H9 (cell line): ENCODE measurements around the gene PDE7B. TPM values are rescaled to one million over a fixed set of nuclear protein-coding genes. Genes with fewer than 3 reads are reported as not detected.

Source experiments
- DNase-seq: peaks from one replicate; pipeline ENCODE4 v3.0.0-alpha.2; 2017
- H2AFZ ChIP-seq: one replicate; pipeline ENCODE4 v1.6.1; 2013; ENCODE audit warnings: mild to moderate bottlenecking, low read length, control low read depth, moderate library complexity
- H2AK5ac ChIP-seq: 2 replicates; pipeline ENCODE4 v1.6.1; 2013; ENCODE audit warnings: low read length, control low read depth, mixed read lengths; ENCODE audit not compliant: insufficient read length
- H2BK120ac ChIP-seq: one replicate; pipeline ENCODE4 v1.6.1; 2013; ENCODE audit warnings: low read depth, mild to moderate bottlenecking, low read length, control low read depth, inconsistent platforms; ENCODE audit not compliant: poor library complexity, severe bottlenecking
- H2BK12ac ChIP-seq: 2 replicates; pipeline ENCODE4 v1.6.1; 2013; ENCODE audit warnings: low read length, control low read depth, mixed read lengths, low read depth; ENCODE audit not compliant: insufficient read length
- H2BK15ac ChIP-seq: 2 replicates; pipeline ENCODE4 v1.6.1; 2013; ENCODE audit warnings: low read depth, low read length, control low read depth
- H2BK20ac ChIP-seq: one replicate; pipeline ENCODE4 v1.6.1; 2013; ENCODE audit warnings: low read depth, mild to moderate bottlenecking, low read length, control low read depth, inconsistent platforms; ENCODE audit not compliant: poor library complexity, severe bottlenecking
- H2BK5ac ChIP-seq: 2 replicates; pipeline ENCODE4 v1.6.1; 2013; ENCODE audit warnings: low read length, control low read depth, mixed read lengths; ENCODE audit not compliant: insufficient read length
- H3K14ac ChIP-seq: 2 replicates; pipeline ENCODE4 v1.6.1; 2013; ENCODE audit warnings: low read length, control low read depth; ENCODE audit not compliant: insufficient read depth
- H3K18ac ChIP-seq: 2 replicates; pipeline ENCODE4 v1.6.1; 2013; ENCODE audit warnings: low read depth, mild to moderate bottlenecking, mixed read lengths, low read length, control low read depth; ENCODE audit not compliant: insufficient read length
- H3K23ac ChIP-seq: 2 replicates; pipeline ENCODE4 v1.6.1; 2013; ENCODE audit warnings: low read length, control low read depth, mixed read lengths, low read depth; ENCODE audit not compliant: insufficient read length
- H3K23me2 ChIP-seq: 2 replicates; pipeline ENCODE4 v1.6.1; 2013; ENCODE audit warnings: low read depth, mild to moderate bottlenecking, mixed read lengths, low read length, control low read depth; ENCODE audit not compliant: insufficient read length, poor library complexity, severe bottlenecking
- H3K27ac ChIP-seq: 2 replicates; pipeline ENCODE4 v1.5.1; 2013; ENCODE audit warnings: low read length, control low read depth, mixed read lengths, low read depth; ENCODE audit not compliant: insufficient read length
- H3K27me3 ChIP-seq: 2 replicates; pipeline ENCODE4 v1.6.1; 2013; ENCODE audit warnings: low read length, control low read depth, inconsistent platforms; ENCODE audit not compliant: insufficient read depth
- H3K4ac ChIP-seq: 2 replicates; pipeline ENCODE4 v1.6.1; 2013; ENCODE audit warnings: low read depth, mild to moderate bottlenecking, control low read depth, inconsistent platforms, low read length, moderate library complexity
- H3K4me1 ChIP-seq: 2 replicates; pipeline ENCODE4 v1.6.1; 2013; ENCODE audit warnings: low read length, control low read depth, inconsistent platforms; ENCODE audit not compliant: insufficient read depth
- H3K4me2 ChIP-seq: 2 replicates; pipeline ENCODE4 v1.6.1; 2013; ENCODE audit warnings: low read length, control low read depth, mixed read lengths; ENCODE audit not compliant: insufficient read length, insufficient read depth
- H3K56ac ChIP-seq: 2 replicates; pipeline ENCODE4 v1.6.1; 2013; ENCODE audit warnings: low read depth, mild to moderate bottlenecking, mixed read lengths, low read length, control low read depth; ENCODE audit not compliant: insufficient read length
- H3K79me1 ChIP-seq: 2 replicates; pipeline ENCODE4 v1.6.1; 2013; ENCODE audit warnings: low read depth, mild to moderate bottlenecking, moderate library complexity, low read length, control low read depth, inconsistent platforms; ENCODE audit not compliant: insufficient read depth, poor library complexity, severe bottlenecking
- H3K79me2 ChIP-seq: 2 replicates; pipeline ENCODE4 v1.6.1; 2013; ENCODE audit warnings: low read length, control low read depth, inconsistent platforms; ENCODE audit not compliant: insufficient read depth
- H3K9ac ChIP-seq: 2 replicates; pipeline ENCODE4 v1.6.1; 2013; ENCODE audit warnings: low read length, control low read depth, mixed read lengths; ENCODE audit not compliant: insufficient read length; ENCODE audit errors: extremely low read depth
- H3K9me3 ChIP-seq: one replicate; pipeline ENCODE4 v1.6.1; 2013; ENCODE audit warnings: low read depth, low read length, inconsistent platforms; ENCODE audit not compliant: control insufficient read depth
- H3T11ph ChIP-seq: one replicate; pipeline ENCODE4 v1.6.1; 2013; ENCODE audit warnings: mild to moderate bottlenecking, low read length, control low read depth, inconsistent platforms
- H4K20me1 ChIP-seq: one replicate; pipeline ENCODE4 v1.6.1; 2013; ENCODE audit not compliant: control insufficient read depth, insufficient read length, insufficient read depth
- H4K5ac ChIP-seq: 2 replicates; pipeline ENCODE4 v1.6.1; 2013; ENCODE audit warnings: low read depth, mild to moderate bottlenecking, mixed read lengths, low read length, control low read depth; ENCODE audit not compliant: insufficient read length
- H4K8ac ChIP-seq: replicated peaks from 2 replicates; pipeline ENCODE4 v1.6.1; 2013; ENCODE audit warnings: low read length, control low read depth, mixed read lengths, low read depth; ENCODE audit not compliant: insufficient read length
- H4K91ac ChIP-seq: 2 replicates; pipeline ENCODE4 v1.6.1; 2013; ENCODE audit warnings: low read depth, mild to moderate bottlenecking, moderate library complexity, mixed read lengths, low read length, control low read depth; ENCODE audit not compliant: insufficient read length
- H3K27ac Mint-ChIP-seq, 3 experiments: 2 replicates in 2 of 3; 3 replicates in 1 of 3; pipeline ENCODE4 v1.8.0; 2020 to 2021; ENCODE audit warnings: mixed read lengths in 3 of 3, mild to moderate bottlenecking in 1 of 3, moderate library complexity in 1 of 3
- H3K27me3 Mint-ChIP-seq: 2 replicates; pipeline ENCODE4 v1.8.0; 2021; ENCODE audit warnings: low read depth, mild to moderate bottlenecking, moderate library complexity, mixed read lengths
- H3K36me3 Mint-ChIP-seq, 3 experiments: 2 replicates in 2 of 3; 3 replicates in 1 of 3; pipeline ENCODE4 v1.8.0; 2020 to 2021; ENCODE audit warnings: low read depth in 3 of 3, mixed read lengths in 3 of 3; ENCODE audit not compliant: insufficient read depth in 1 of 3
- H3K4me1 Mint-ChIP-seq, 2 experiments: 2 replicates each; pipeline ENCODE4 v1.8.0; 2020; ENCODE audit warnings: mixed read lengths in 2 of 2
- H3K4me3 Mint-ChIP-seq, 2 experiments: 2 replicates in 1 of 2; 3 replicates in 1 of 2; pipeline ENCODE4 v1.8.0; 2020 to 2021; ENCODE audit warnings: mild to moderate bottlenecking in 2 of 2, mixed read lengths in 2 of 2, moderate library complexity in 1 of 2
- H3K9me3 Mint-ChIP-seq, 2 experiments: 2 replicates in 1 of 2; 3 replicates in 1 of 2; pipeline ENCODE4 v1.8.0; 2020; ENCODE audit warnings: mild to moderate bottlenecking in 2 of 2, mixed read lengths in 2 of 2, moderate library complexity in 1 of 2
- CTCF ChIP-seq: fragments of 200-600 bp; sonication (generic); conservative IDR thresholded peaks from 3 replicates; pipeline ENCODE4 v1.8.0; 2021; ENCODE audit warnings: antibody characterized with exemption, mild to moderate bottlenecking
- WGBS: extraction: QIAGEN DNeasy Blood & Tissue Kit; methylation state at CpG from one replicate; pipeline ENCODE4 v1.1.7; 2013; ENCODE audit warnings: missing lambda C conversion rate, low lambda C conversion rate, mixed read lengths; ENCODE audit not compliant: insufficient read length; ENCODE audit errors: extremely low coverage; 5-methylcytosine and 5-hydroxymethylcytosine counted together
- total RNA-seq: library from RNA; stranded (reverse); gene quantifications from 2 replicates; pipeline ENCODE4 v1.2.1, GENCODE V29; 2021

Gene PDE7B
- total RNA-seq, 1 experiment from 2014 or later: not detected

- no peaks in the 10 kb centered on the region for H3K79me1 ChIP-seq
- Mint-ChIP-seq H3K36me3 (no peaks in the 10 kb centered on the region), H3K4me3 (no peak overlapping the region), H3K9me3 (no peaks in the 10 kb centered on the region), H3K27ac (no peak overlapping the region), H3K27me3 (no peaks in the 10 kb centered on the region), H3K4me1 (no peaks in the 10 kb centered on the region)
- H2BK5ac ChIP-seq: no peak overlapping the region
- H2BK120ac ChIP-seq: no peak overlapping the region
- H3K9me3 ChIP-seq: no peaks in the 10 kb centered on the region
- H2BK12ac ChIP-seq: no peak overlapping the region
- H3K23ac ChIP-seq: no peak overlapping the region
- no peak overlapping the region for H3K14ac ChIP-seq
- H2BK20ac ChIP-seq: no peak overlapping the region
- H4K8ac ChIP-seq: no peak overlapping the region
- H3K4ac ChIP-seq: no peak overlapping the region
- H3K27me3 ChIP-seq: no peaks in the 10 kb centered on the region
- H4K20me1 ChIP-seq: no peaks in the 10 kb centered on the region
- H4K5ac ChIP-seq: no peak overlapping the region
- no peak overlapping the region for H2AK5ac ChIP-seq
- H3K4me2 ChIP-seq: no peak overlapping the region
- H4K91ac ChIP-seq: no peak overlapping the region
- no CpG with 5 or more reads among the region's 2 CpGs for WGBS
- no peaks in the 10 kb centered on the region; the same call in 1 of the 2 replicates for H3K4me1 ChIP-seq
- H3K79me2 ChIP-seq: no peaks in the 10 kb centered on the region
- no peak overlapping the region for H3K9ac ChIP-seq
- H2AFZ ChIP-seq: no peak overlapping the region
- H2BK15ac ChIP-seq: no peak overlapping the region
- no peak overlapping the region for H3T11ph ChIP-seq
- H3K18ac ChIP-seq: no peak overlapping the region
- no peak for DNase-seq
- TF ChIP-seq CTCF: no peak
- H3K56ac ChIP-seq: no peak overlapping the region
- H3K23me2 ChIP-seq: no peaks in the 10 kb centered on the region
- H3K27ac ChIP-seq: no peak overlapping the region
Observed at GRCh38 chr6:135870722-135871121, 19.2 kb downstream of the PDE7B start.
